ENCODE data around the gene PELI2. TPM values are rescaled to one million over a fixed set of nuclear protein-coding genes. Genes with fewer than 3 reads are reported as not detected.

Gene PELI2
- total and polyA plus RNA-seq, 2 experiments from 2014 or later = 4.3 to 16.1 TPM

- Histone ChIP-seq H3K4me2 (no peak overlapping the region), H3K27ac (no peak overlapping the region), H3K4me1 (ENCODE audit: insufficient read depth) (no peaks in the 10 kb centered on the region), H4K20me1 (ENCODE audit: insufficient read depth, poor library complexity, severe bottlenecking) (no peaks in the 10 kb centered on the region), H3K9me2 (replicated peaks; ENCODE audit: insufficient read depth) (no peaks in the 10 kb centered on the region), H3K9me3 (ENCODE audit: low read depth) (no peaks in the 10 kb centered on the region), H3K4me3 (no peak overlapping the region), H3K36me3 (replicated peaks; ENCODE audit: insufficient read depth, low read depth) (no peaks in the 10 kb centered on the region), H3K79me2 (no peaks in the 10 kb centered on the region), H2AFZ (no peak overlapping the region), H3K27me3 (no peaks in the 10 kb centered on the region)
- TF ChIP-seq CTCF (IDR thresholded peaks at IDR 0.05; ENCODE audit: poor library complexity) (no peak), EZH2 (IDR thresholded peaks at IDR 0.05; ENCODE audit: borderline replicate concordance) (no peak), EZH2phosphoT487 (IDR thresholded peaks at IDR 0.05; ENCODE audit: low read depth, severe bottlenecking, unreplicated experiment) (no peak)
- DNase-seq (ENCODE audit: low spot score) = no peak
- WGBS (ENCODE audit: low lambda C conversion rate, missing lambda C conversion rate) = 89% methylated on average over 4 of the region's 4 CpGs
Observed at GRCh38 chr14:56182410-56182809, 64.2 kb downstream of the PELI2 start.

GRCh38 chr14:56183631-56184157 is 65.5 kb downstream of the PELI2 start:
- no peak overlapping the region for H2AFZ ChIP-seq
- H3K4me1 ChIP-seq (ENCODE audit: insufficient read depth) = no peaks in the 10 kb centered on the region
- no peaks in the 10 kb centered on the region for H3K36me3 ChIP-seq (replicated peaks; ENCODE audit: insufficient read depth, low read depth)
- no peak overlapping the region for H3K27ac ChIP-seq
- no peak overlapping the region for H3K4me3 ChIP-seq
- H4K20me1 ChIP-seq (ENCODE audit: insufficient read depth, poor library complexity, severe bottlenecking) = no peaks in the 10 kb centered on the region
- no peak overlapping the region for H3K4me2 ChIP-seq
- no peaks in the 10 kb centered on the region for H3K79me2 ChIP-seq
- no peaks in the 10 kb centered on the region for H3K9me2 ChIP-seq (replicated peaks; ENCODE audit: insufficient read depth)
- no peaks in the 10 kb centered on the region for H3K9me3 ChIP-seq (ENCODE audit: low read depth)
- WGBS (ENCODE audit: low lambda C conversion rate, missing lambda C conversion rate) = 97% methylated on average over 2 of the region's 2 CpGs
- H3K27me3 ChIP-seq = no peaks in the 10 kb centered on the region
- no peak for DNase-seq (ENCODE audit: low spot score)
- TF ChIP-seq CTCF (IDR thresholded peaks at IDR 0.05; ENCODE audit: poor library complexity) = no peak
- TF ChIP-seq EZH2phosphoT487 (IDR thresholded peaks at IDR 0.05; ENCODE audit: low read depth, severe bottlenecking, unreplicated experiment) = no peak
- TF ChIP-seq EZH2 (IDR thresholded peaks at IDR 0.05; ENCODE audit: borderline replicate concordance) = no peak

- TF ChIP-seq EZH2phosphoT487 (IDR thresholded peaks at IDR 0.05; ENCODE audit: low read depth, severe bottlenecking, unreplicated experiment) (no peak), EZH2 (IDR thresholded peaks at IDR 0.05; ENCODE audit: borderline replicate concordance) (no peak), CTCF (IDR thresholded peaks at IDR 0.05; ENCODE audit: poor library complexity) (no peak)
- Histone ChIP-seq H3K4me1 (ENCODE audit: insufficient read depth) (no peaks in the 10 kb centered on the region), H3K4me2 (no peak overlapping the region), H3K9me3 (ENCODE audit: low read depth) (no peaks in the 10 kb centered on the region), H3K27ac (no peak overlapping the region), H3K36me3 (replicated peaks; ENCODE audit: insufficient read depth, low read depth) (no peaks in the 10 kb centered on the region), H3K9me2 (replicated peaks; ENCODE audit: insufficient read depth) (no peaks in the 10 kb centered on the region), H3K4me3 (no peak overlapping the region), H3K79me2 (no peaks in the 10 kb centered on the region), H2AFZ (no peak overlapping the region), H3K27me3 (no peaks in the 10 kb centered on the region), H4K20me1 (ENCODE audit: insufficient read depth, poor library complexity, severe bottlenecking) (no peaks in the 10 kb centered on the region)
- DNase-seq (ENCODE audit: low spot score) = no peak
Observed at GRCh38 chr14:56185992-56186391, 67.8 kb downstream of the PELI2 start.

DNA sequence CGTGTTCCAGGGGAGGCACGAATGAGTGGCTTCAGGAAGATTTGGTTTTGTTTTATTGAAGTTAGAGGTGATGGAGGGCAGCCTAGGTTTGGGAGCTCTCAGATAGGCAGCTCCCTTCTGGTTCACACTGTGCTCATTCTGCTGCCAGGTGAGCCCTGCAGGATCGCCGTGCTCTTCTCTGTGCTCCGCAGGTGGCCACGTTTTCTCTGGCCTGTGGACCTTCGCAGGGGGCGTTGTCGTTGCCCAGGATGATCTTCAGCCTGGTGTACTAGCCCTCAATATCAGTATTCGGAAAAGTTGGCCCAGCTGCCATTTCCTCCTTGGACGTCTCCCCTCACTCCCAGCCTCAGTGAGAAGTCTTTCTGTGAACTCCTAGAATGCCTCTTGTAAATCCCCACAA is 69.5 kb downstream of the PELI2 start:
- no peak for DNase-seq (ENCODE audit: low spot score)
- Histone ChIP-seq H3K27ac (no peak overlapping the region), H3K36me3 (replicated peaks; ENCODE audit: insufficient read depth, low read depth) (no peaks in the 10 kb centered on the region), H3K9me2 (replicated peaks; ENCODE audit: insufficient read depth) (no peaks in the 10 kb centered on the region), H3K27me3 (no peaks in the 10 kb centered on the region), H4K20me1 (ENCODE audit: insufficient read depth, poor library complexity, severe bottlenecking) (no peaks in the 10 kb centered on the region), H3K4me1 (ENCODE audit: insufficient read depth) (no peaks in the 10 kb centered on the region), H3K9me3 (ENCODE audit: low read depth) (no peaks in the 10 kb centered on the region), H3K79me2 (no peaks in the 10 kb centered on the region), H2AFZ (no peak overlapping the region), H3K4me2 (no peak overlapping the region), H3K4me3 (no peak overlapping the region)
- TF ChIP-seq EZH2phosphoT487 (IDR thresholded peaks at IDR 0.05; ENCODE audit: low read depth, severe bottlenecking, unreplicated experiment) = no peak
- no peak for TF ChIP-seq CTCF (IDR thresholded peaks at IDR 0.05; ENCODE audit: poor library complexity)
- TF ChIP-seq EZH2 (IDR thresholded peaks at IDR 0.05; ENCODE audit: borderline replicate concordance) = no peak
- 88% methylated on average over 11 of the region's 11 CpGs for WGBS (ENCODE audit: low lambda C conversion rate, missing lambda C conversion rate)

Data from hepatocyte (in vitro differentiated cells).